HEK293 (cell line): Measurements from ENCODE around the gene PMAIP1.

Experiments used
- ATF2 ChIP-seq: fragments of 450-650 bp; formaldehyde crosslinking; IDR thresholded peaks from 2 replicates; pipeline ENCODE4 v1.5.1; 2016; ENCODE audit warnings: missing biosample characterization, missing genetic modification characterization, low read depth
- BCL11A ChIP-seq: fragments of 450-650 bp; formaldehyde crosslinking; IDR thresholded peaks from 2 replicates; pipeline ENCODE4 v1.5.1; 2016; ENCODE audit warnings: low read depth, missing biosample characterization, missing genetic modification characterization
- HOXC10 ChIP-seq: sonication (generic); formaldehyde crosslinking; IDR thresholded peaks from 2 replicates; pipeline ENCODE4 v1.8.1; 2023; ENCODE audit warnings: mild to moderate bottlenecking, missing genetic modification reagents
- PRDM1 ChIP-seq: fragments of 450-650 bp; formaldehyde crosslinking; IDR thresholded peaks from 2 replicates; pipeline ENCODE4; 2016; ENCODE audit warnings: missing biosample characterization, missing genetic modification characterization
- PRDM10 ChIP-seq: fragments of 450-650 bp; formaldehyde crosslinking; IDR thresholded peaks from 2 replicates; pipeline ENCODE4 v1.5.1; 2016; ENCODE audit warnings: missing biosample characterization, missing genetic modification characterization
- REPIN1 ChIP-seq: fragments of 450-650 bp; formaldehyde crosslinking; IDR thresholded peaks from 2 replicates; pipeline ENCODE4 v1.5.1; 2017; ENCODE audit warnings: missing biosample characterization, missing genetic modification characterization, low read depth
- SCRT2 ChIP-seq: fragments of 450-650 bp; formaldehyde crosslinking; IDR thresholded peaks from 2 replicates; pipeline ENCODE4 v1.5.1; 2016; ENCODE audit warnings: missing biosample characterization, missing genetic modification characterization
- ZBTB49 ChIP-seq: fragments of 450-650 bp; formaldehyde crosslinking; IDR thresholded peaks from 2 replicates; pipeline ENCODE4 v1.5.1; 2016; ENCODE audit warnings: missing biosample characterization, missing genetic modification characterization, low read depth
- ZEB2 ChIP-seq: fragments of 450-650 bp; formaldehyde crosslinking; IDR thresholded peaks from 2 replicates; pipeline ENCODE4 v1.5.1; 2016; ENCODE audit warnings: missing biosample characterization, missing genetic modification characterization
- ZFHX2 ChIP-seq: fragments of 450-650 bp; formaldehyde crosslinking; conservative IDR thresholded peaks from 2 replicates; pipeline ENCODE4 v1.5.1; 2016; ENCODE audit warnings: missing biosample characterization, missing genetic modification characterization
- ZFP69B ChIP-seq: fragments of 450-650 bp; formaldehyde crosslinking; IDR thresholded peaks from 2 replicates; pipeline ENCODE4 v1.5.1; 2016; ENCODE audit warnings: missing biosample characterization, missing genetic modification characterization
- ZNF10 ChIP-seq: fragments of 450-650 bp; formaldehyde crosslinking; IDR thresholded peaks from 2 replicates; pipeline ENCODE4 v1.5.1; 2017; ENCODE audit warnings: missing biosample characterization, missing genetic modification characterization
- ZNF184 ChIP-seq: fragments of 450-650 bp; IDR thresholded peaks from 2 replicates; pipeline ENCODE4 v1.5.1; 2018; ENCODE audit warnings: missing biosample characterization, mild to moderate bottlenecking, missing genetic modification characterization
- ZNF266 ChIP-seq: fragments of 450-650 bp; formaldehyde crosslinking; IDR thresholded peaks from 2 replicates; pipeline ENCODE4 v1.5.1; 2016; ENCODE audit warnings: missing biosample characterization, missing genetic modification characterization, low read depth
- ZNF280C ChIP-seq: fragments of 450-650 bp; formaldehyde crosslinking; IDR thresholded peaks from 2 replicates; pipeline ENCODE4 v1.5.1; 2016; ENCODE audit warnings: missing biosample characterization, missing genetic modification characterization
- ZNF394 ChIP-seq: fragments of 450-650 bp; formaldehyde crosslinking; IDR thresholded peaks from 2 replicates; pipeline ENCODE4 v1.5.1; 2016; ENCODE audit warnings: missing biosample characterization, missing genetic modification characterization, mild to moderate bottlenecking, moderate library complexity, borderline replicate concordance
- ZNF488 ChIP-seq: fragments of 450-650 bp; formaldehyde crosslinking; IDR thresholded peaks from 2 replicates; pipeline ENCODE4 v1.5.1; 2016; ENCODE audit warnings: missing biosample characterization, missing genetic modification characterization
- ZNF555 ChIP-seq: fragments of 450-650 bp; formaldehyde crosslinking; conservative IDR thresholded peaks from 2 replicates; pipeline ENCODE4 v1.5.1; 2017; ENCODE audit warnings: missing biosample characterization, mild to moderate bottlenecking, missing genetic modification characterization, inconsistent platforms
- ZNF580 ChIP-seq: fragments of 450-650 bp; formaldehyde crosslinking; IDR thresholded peaks from 2 replicates; pipeline ENCODE4 v1.5.1; 2016; ENCODE audit warnings: missing biosample characterization, missing genetic modification characterization
- ZNF660 ChIP-seq: fragments of 450-650 bp; IDR thresholded peaks from 2 replicates; pipeline ENCODE4 v1.5.1; 2018; ENCODE audit warnings: missing biosample characterization, mild to moderate bottlenecking, missing genetic modification characterization
- ZNF664 ChIP-seq: fragments of 450-650 bp; formaldehyde crosslinking; IDR thresholded peaks from 2 replicates; pipeline ENCODE4 v1.5.1; 2016; ENCODE audit warnings: missing biosample characterization, missing genetic modification characterization
- ZNF692 ChIP-seq: fragments of 450-650 bp; formaldehyde crosslinking; IDR thresholded peaks from 2 replicates; pipeline ENCODE4 v1.5.1; 2016; ENCODE audit warnings: missing biosample characterization, missing genetic modification characterization
- ZNF704 ChIP-seq: fragments of 450-650 bp; formaldehyde crosslinking; IDR thresholded peaks from 2 replicates; pipeline ENCODE4 v1.5.1; 2016; ENCODE audit warnings: missing biosample characterization, missing genetic modification characterization
- ZNF707 ChIP-seq: fragments of 450-650 bp; formaldehyde crosslinking; IDR thresholded peaks from 2 replicates; pipeline ENCODE4 v1.5.1; 2016; ENCODE audit warnings: missing biosample characterization, missing genetic modification characterization
- ZNF776 ChIP-seq: fragments of 450-650 bp; formaldehyde crosslinking; IDR thresholded peaks from 2 replicates; pipeline ENCODE4 v1.5.0; 2017; ENCODE audit warnings: missing biosample characterization, missing genetic modification characterization, borderline replicate concordance

Gene PMAIP1

GRCh38 chr18:59905686-59906091 is 5.9 kb downstream of the PMAIP1 start (continued):
- no peak for TF ChIP-seq SCRT2 (tag by site-specific recombination)
- TF ChIP-seq ZNF394 (tag by site-specific recombination): peak; percentile 15; the same call in 1 of the 2 replicates
- no peak for TF ChIP-seq ZNF704 (tag by site-specific recombination)
- TF ChIP-seq ZFP69B (tag by site-specific recombination): no peak
- TF ChIP-seq ZNF10: no peak
- no peak for TF ChIP-seq ZNF280C (tag by site-specific recombination)
- no peak for TF ChIP-seq ZNF488 (tag by site-specific recombination)
- TF ChIP-seq ZNF184: no peak
- no peak for TF ChIP-seq ZNF266 (tag by site-specific recombination)
- no peak for TF ChIP-seq ZNF555 (tag by site-specific recombination)
- no peak for TF ChIP-seq ZNF707 (tag by site-specific recombination)
- TF ChIP-seq ZEB2: no peak
- no peak for TF ChIP-seq ZNF776 (tag by site-specific recombination)
- no peak for TF ChIP-seq ATF2 (tag by site-specific recombination)
- no peak for TF ChIP-seq ZFHX2 (tag by site-specific recombination)
- TF ChIP-seq BCL11A: no peak
- peak; percentile 64 for TF ChIP-seq PRDM10 (tag by site-specific recombination)
- TF ChIP-seq ZNF580 (tag by site-specific recombination): peak; percentile 81
- TF ChIP-seq ZNF660 (tag by site-specific recombination): no peak
- no peak for TF ChIP-seq ZNF692 (tag by site-specific recombination)
- TF ChIP-seq ZNF664 (tag by site-specific recombination): no peak
- no peak for TF ChIP-seq ZBTB49 (tag by site-specific recombination)
- no peak for TF ChIP-seq REPIN1 (tag by site-specific recombination)
- no peak for TF ChIP-seq PRDM1 (tag by site-specific recombination)
- no peak for TF ChIP-seq HOXC10
